Measurements from ENCODE around the gene ASPSCR1. TPM values are rescaled to one million over a fixed set of nuclear protein-coding genes. Genes with fewer than 3 reads are reported as not detected.

ASPSCR1 gene
- total and polyA plus RNA-seq, 2 of the 13 experiments (the other 11 are each of a cell fraction or from before 2014, with no cell fraction given) = 274 to 314 TPM

GRCh38 chr17:82035956-82036633, 58.7 kb downstream of the ASPSCR1 start:
- in situ Hi-C loops (cut with HindIII; ENCODE audit: extremely low pct_ligation_motif_present, low pct_unique_long_range_greater_than_20kb) = loop anchor here (5.0 kb wide), 1 partner anchor 121 kb away; no protein-coding TSS in a partner anchor
- TF ChIP-seq PAWR (CRISPR knock-in tag; IDR thresholded peaks at IDR 0.05; ENCODE audit: borderline replicate concordance) = no peak
- 0 out of 2 replicates have a peak, but pooled peaks have one; percentile 40 for TF ChIP-seq BRD4 (CRISPR knock-in tag; IDR thresholded peaks at IDR 0.05)
- no peak for TF ChIP-seq ZSCAN30 (CRISPR knock-in tag; IDR thresholded peaks at IDR 0.05)
- TF ChIP-seq ZNF225 (CRISPR knock-in tag; IDR thresholded peaks at IDR 0.05) = 0 out of 2 replicates have a peak, but pooled peaks have one; percentile 32
- TF ChIP-seq MEF2D (CRISPR knock-in tag; IDR thresholded peaks at IDR 0.05) = no peak
- no peak for TF ChIP-seq ZBTB25 (CRISPR knock-in tag; IDR thresholded peaks at IDR 0.05)
- no peak for TF ChIP-seq TP53 (CRISPR knock-in tag; conservative IDR thresholded peaks at IDR 0.05)
- no peak for TF ChIP-seq ZNF136 (CRISPR knock-in tag; IDR thresholded peaks at IDR 0.05; ENCODE audit: low read depth)
- no peak for TF ChIP-seq DMAP1 (CRISPR knock-in tag; IDR thresholded peaks at IDR 0.05)
- TF ChIP-seq PLRG1 (conservative IDR thresholded peaks at IDR 0.05) = no peak
- TF ChIP-seq TAF15 (IDR thresholded peaks at IDR 0.05; ENCODE audit: low read depth, low read length, poor library complexity, severe bottlenecking) = no peak
- no peak for TF ChIP-seq ZNF331 (CRISPR knock-in tag; IDR thresholded peaks at IDR 0.05)
- peak; percentile 44; the same call in 1 of the 2 replicates for TF ChIP-seq MTA1 (CRISPR knock-in tag; IDR thresholded peaks at IDR 0.05; ENCODE audit: borderline replicate concordance)
- TF ChIP-seq REL (CRISPR knock-in tag; conservative IDR thresholded peaks at IDR 0.05) = peak; percentile 52; the same call in 1 of the 2 replicates
- peak; percentile 82 for TF ChIP-seq AGO2 (optimal IDR thresholded peaks at IDR 0.05; ENCODE audit: low read depth, low read length)
- TF ChIP-seq ZNF788 (CRISPR knock-in tag; IDR thresholded peaks at IDR 0.05; ENCODE audit: borderline replicate concordance) = no peak
- no peak for TF ChIP-seq IKZF1 (IDR thresholded peaks at IDR 0.05)
- TF ChIP-seq ZNF776 (CRISPR knock-in tag; IDR thresholded peaks at IDR 0.05) = peak; percentile 24; the same call in 1 of the 2 replicates
- TF ChIP-seq ZC3H13 (CRISPR knock-in tag; IDR thresholded peaks at IDR 0.05) = peak; percentile 43; the same call in 1 of the 2 replicates
- no peak for TF ChIP-seq ZNF746 (CRISPR knock-in tag; IDR thresholded peaks at IDR 0.05)
- TF ChIP-seq ZNF790 (CRISPR knock-in tag; IDR thresholded peaks at IDR 0.05; ENCODE audit: borderline replicate concordance) = no peak

More at GRCh38 chr17:82035956-82036633, 58.7 kb downstream of the ASPSCR1 start:
- intact Hi-C loops (cut with micrococcal nuclease; ENCODE audit: unreplicated experiment) = loop anchor here (2.0 to 5.0 kb wide), 2 partner anchors 67 to 116 kb away; no protein-coding TSS in a partner anchor
- TSS peak; percentile 72 for BruUV-seq (replicated peaks)
- Histone ChIP-seq H3K79me2 (ENCODE audit: insufficient read depth, low read length) (peaks cover 13% of the 10 kb centered on the region), H3K9me3 (ENCODE audit: low read length) (no peaks in the 10 kb centered on the region), H4K20me1 (ENCODE audit: insufficient read depth, low read length) (peaks cover 20% of the 10 kb centered on the region), H3K4me1 (ENCODE audit: insufficient read depth, low read length) (peaks cover 54% of the 10 kb centered on the region), H3K4me3 (replicated peaks in 1 of 3; ENCODE audit: insufficient read depth in 1 of 3, low read depth in 2 of 3, low read length in 3 of 3) (peak overlapping the region; percentile 87 to 98 (median 93)), H3K27me3 (ENCODE audit: control insufficient read depth in 1 of 2, insufficient read depth in 2 of 2, low read length in 2 of 2) (no peaks in the 10 kb centered on the region), H3K4me2 (ENCODE audit: low read depth, low read length) (peak overlapping the region; percentile 95), H3K36me3 (replicated peaks in 1 of 2; ENCODE audit: control insufficient read depth in 1 of 2, insufficient read depth in 2 of 2, low read length in 2 of 2) (peaks cover 5 to 12% of the 10 kb centered on the region in 2 experiments), H3K27ac (ENCODE audit: extremely low read length, insufficient read depth, low read length) (peak overlapping the region; percentile 91), H3K9ac (ENCODE audit: insufficient read depth, low read depth, low read length) (peak overlapping the region; percentile 91), H2AFZ (ENCODE audit: low read length) (no peak overlapping the region)
- ATAC-seq (no peak), DNase-seq (ENCODE audit: low spot score) (no peak), FAIRE-seq (no peak)
- 97% methylated on average over 8 of the region's 20 CpGs for WGBS (ENCODE audit: low lambda C conversion rate)
- ChIA-PET POLR2A (interaction anchor here (0.9 to 6.2 kb wide), 9 partner anchors 13 to 206 kb away, joined by 3 to 112 read pairs (median 20); partner anchors contain the start of genes CENPX, FASN and LRRC45), CTCF (ENCODE audit: low intra/inter-chr PET ratio, low total read pairs) (interaction anchor here (1.8 kb wide), 1 partner anchor 77 kb away, joined by 7 read pairs; no protein-coding TSS in a partner anchor)
